Measurements from ENCODE around the gene NR1I3.

Gene NR1I3

GRCh38 chr1:161196111-161196510 is 41.9 kb downstream of the NR1I3 start:
- no peak for DNase-seq (ENCODE audit: low spot score)

DNA sequence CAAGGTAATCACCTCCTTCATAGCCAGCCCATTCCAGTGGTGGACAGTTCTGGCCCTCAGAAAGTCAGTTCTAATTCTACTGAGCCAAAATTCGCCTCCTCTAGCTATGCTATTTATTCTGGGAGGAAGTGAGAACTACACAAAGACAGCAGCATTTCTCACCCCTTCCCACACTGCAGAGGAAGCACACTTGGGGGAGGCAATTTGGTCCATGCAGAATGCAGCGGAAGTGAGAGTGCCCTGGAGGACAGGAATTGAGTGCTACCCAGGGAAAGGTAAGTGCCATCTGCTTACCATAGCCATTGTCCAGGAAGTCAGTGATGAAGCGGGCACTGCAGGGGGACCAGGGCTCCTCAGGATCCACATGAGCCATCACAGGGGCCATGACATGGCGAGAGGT is 42.8 kb downstream of the NR1I3 start:
- DNase-seq (ENCODE audit: low spot score): no peak

DNA sequence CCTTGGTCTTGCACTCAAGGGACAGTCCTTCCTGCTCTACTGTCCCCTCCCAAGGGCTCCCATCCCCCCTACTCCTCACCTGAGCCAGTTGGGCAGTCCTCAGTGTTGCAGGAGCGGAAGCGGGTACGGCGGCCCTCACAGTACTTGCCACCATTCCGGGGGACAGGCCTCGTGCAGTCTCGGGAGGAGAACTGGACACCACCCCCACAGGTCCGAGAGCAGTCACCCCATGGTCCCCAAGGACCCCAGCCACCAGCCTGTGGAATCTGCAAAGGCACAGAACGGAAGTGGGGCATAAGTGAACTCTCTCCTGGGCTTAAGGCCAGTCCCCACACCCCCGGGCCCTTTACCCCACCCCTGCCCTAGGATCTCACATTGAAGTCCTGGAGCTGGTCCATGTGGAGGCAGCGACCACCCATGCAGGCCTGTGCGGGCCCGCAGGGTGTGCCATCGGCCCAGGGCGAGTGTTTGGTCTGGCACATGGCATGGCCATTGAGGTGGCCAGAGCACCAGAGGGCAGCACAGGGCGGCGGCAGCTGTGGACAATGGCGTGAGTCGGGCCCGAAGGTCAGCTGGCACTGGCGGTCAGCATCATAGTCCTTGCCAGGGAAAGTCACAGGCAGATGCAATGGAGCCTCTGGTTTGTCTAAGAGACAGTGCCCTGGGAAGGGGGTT is 44.3 kb downstream of the NR1I3 start:
- DNase-seq (ENCODE audit: low spot score): no peak

DNA sequence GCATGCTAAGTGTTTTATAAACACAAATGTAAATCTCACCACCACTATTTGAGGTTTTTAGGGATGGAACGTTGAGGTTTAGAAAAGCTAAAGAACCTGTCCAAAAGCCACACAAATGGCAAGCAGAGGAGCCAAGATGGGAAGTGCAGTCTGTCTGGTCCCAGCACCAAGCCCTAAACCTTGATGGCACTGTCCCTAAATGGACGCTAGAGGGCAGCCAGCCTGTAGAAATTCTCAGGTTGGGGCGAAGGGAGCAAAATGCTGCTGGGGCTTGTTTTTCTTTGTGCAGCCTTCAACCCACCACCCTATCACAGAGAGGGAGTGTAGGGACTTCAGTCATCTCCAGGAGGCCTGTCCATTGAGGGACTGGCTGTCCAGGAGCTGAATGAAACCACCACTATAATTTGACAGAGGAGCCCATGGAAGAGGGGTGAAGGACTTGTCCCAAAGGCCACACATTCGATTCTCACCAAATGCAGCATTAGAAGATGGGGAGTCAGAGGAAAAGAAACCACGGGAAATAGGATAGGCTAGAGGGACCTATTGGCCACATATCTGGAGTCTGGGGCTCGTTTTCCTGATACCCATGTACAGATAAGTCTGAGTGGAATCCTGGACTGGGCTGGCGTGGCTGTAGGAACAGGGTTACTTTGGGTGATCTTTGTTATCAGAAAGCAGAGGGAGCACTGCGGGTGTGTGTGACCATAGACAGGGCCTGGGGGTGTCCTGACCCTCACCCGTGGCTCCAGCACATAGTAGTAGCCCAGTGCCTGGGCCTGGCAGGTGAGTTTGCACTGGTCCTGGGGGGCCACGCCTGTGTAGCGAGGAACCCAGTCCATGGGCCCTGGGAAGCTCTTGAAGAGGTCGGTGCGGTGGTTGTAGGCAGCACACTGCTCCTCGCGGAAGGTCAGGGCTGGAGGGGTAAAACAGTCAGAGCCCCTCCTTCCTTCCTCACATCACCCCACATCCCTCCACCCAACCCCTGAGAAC is 45.2 kb downstream of the NR1I3 start:
- DNase-seq (ENCODE audit: low spot score): peak; percentile 82

- no peak for DNase-seq (ENCODE audit: low spot score)
Measured at GRCh38 chr1:161191971-161192370, 46.0 kb downstream of the NR1I3 start.

DNA sequence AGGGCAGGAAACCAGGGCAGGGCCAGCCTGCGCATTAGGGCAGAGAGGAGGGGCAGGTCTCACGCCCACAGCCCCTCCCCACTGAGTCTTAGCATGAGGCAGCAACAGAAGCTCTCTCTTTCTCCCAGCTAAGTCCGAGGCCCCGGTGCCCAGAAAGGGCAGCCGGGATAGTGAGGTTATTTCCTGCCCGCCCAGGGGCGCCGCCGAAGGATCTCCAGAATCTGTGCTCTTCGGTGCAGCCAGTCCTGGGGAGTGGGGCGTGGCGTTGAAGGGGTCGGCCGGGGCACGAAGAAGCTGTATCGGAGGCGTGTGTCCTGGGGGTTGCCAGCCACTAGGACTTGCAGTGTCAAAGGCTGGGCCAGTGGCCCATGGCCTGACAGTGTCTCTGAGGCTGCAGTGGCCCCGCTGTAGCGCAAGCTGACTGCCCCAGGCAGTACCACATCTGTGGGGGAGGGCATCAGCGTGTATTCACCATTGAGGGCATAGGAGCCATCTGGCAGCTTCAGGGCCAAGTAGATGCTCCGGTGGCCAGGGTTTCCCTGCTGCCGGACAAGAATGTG is 47.0 kb downstream of the NR1I3 start:
- DNase-seq (ENCODE audit: low spot score): no peak

GRCh38 chr1:161189036-161189435 is 49.0 kb downstream of the NR1I3 start:
- DNase-seq (ENCODE audit: low spot score): no peak

DNA sequence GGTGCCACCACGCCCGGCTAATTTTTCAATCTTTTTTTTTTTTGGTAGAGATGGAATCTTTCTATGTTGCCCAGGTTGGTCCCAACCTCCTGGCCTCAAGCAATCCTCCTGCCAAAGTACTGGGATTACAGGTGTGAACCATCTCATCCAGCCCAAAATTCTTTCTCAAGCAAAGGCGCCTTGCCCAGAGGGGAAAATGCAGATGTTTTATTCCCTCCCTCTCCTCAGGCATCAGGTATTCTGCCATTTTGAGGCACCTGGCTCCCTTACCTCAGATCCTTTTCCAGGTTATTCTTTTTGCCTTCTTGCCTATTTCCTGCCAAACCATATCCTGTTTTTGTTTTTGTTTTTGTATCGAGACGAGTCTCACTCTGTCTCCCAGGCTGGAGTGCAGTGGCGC is 49.6 kb downstream of the NR1I3 start:
- no peak for DNase-seq (ENCODE audit: low spot score)

DNA sequence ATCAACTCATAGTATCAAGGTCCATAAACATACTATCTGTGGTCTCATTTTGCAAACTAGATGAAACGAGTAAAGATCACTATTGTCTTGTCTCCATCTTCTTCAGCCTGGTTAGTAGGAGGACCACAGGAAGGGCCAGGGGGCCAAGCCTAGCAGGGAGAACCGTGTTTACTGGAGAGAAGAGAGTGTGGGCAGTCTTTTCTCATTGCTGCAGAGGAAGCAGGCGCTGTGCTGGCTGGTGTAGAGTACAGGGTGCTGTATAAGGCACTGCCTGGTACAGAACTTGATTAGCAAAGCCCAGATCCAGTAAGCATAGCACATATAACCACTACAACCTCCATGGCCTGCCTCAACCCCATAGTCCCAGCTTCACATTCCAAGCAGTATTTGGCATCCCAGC is 50.7 kb downstream of the NR1I3 start:
- DNase-seq (ENCODE audit: low spot score): no peak

GRCh38 chr1:161185732-161186311 is 52.2 kb downstream of the NR1I3 start:
- DNase-seq (ENCODE audit: low spot score): no peak

- DNase-seq (ENCODE audit: low spot score): no peak
Measured at GRCh38 chr1:161185282-161185682, 52.7 kb downstream of the NR1I3 start.

GRCh38 chr1:161182214-161182613 is 55.8 kb downstream of the NR1I3 start:
- no peak for DNase-seq (ENCODE audit: low spot score)

GRCh38 chr1:161180639-161181038 is 57.4 kb downstream of the NR1I3 start:
- no peak for DNase-seq (ENCODE audit: low spot score)

GRCh38 chr1:161179698-161180097 is 58.3 kb downstream of the NR1I3 start:
- DNase-seq (ENCODE audit: low spot score): no peak
